PFSK-1 (cell line): ENCODE results near the gene GJC3.

Experiments used
- FOXP2 ChIP-seq: optimal IDR thresholded peaks from 2 replicates; pipeline ENCODE3; 2011; ENCODE audit warnings: borderline replicate concordance, control low read depth, inconsistent platforms; ENCODE audit not compliant: insufficient read depth; ENCODE audit errors: extremely low read length, extremely low read depth
- POLR2AphosphoS5 ChIP-seq: IDR thresholded peaks from 2 replicates; pipeline ENCODE4 v1.6.1; 2012; ENCODE audit warnings: low read depth, mild to moderate bottlenecking, control low read depth, low read length, moderate library complexity
- REST ChIP-seq, 2 experiments: IDR thresholded peaks; 2 replicates each; pipeline versions ENCODE4 v1.6.1 to v1.8.0; 2011 to 2012; ENCODE audit warnings: low read depth in 2 of 2, low read length in 2 of 2, control low read depth in 1 of 2, inconsistent platforms in 1 of 2, mild to moderate bottlenecking in 1 of 2, moderate library complexity in 1 of 2; ENCODE audit not compliant: insufficient read depth in 1 of 2
- SIN3A ChIP-seq: IDR thresholded peaks from 2 replicates; pipeline ENCODE4 v1.6.1; 2012; ENCODE audit warnings: mild to moderate bottlenecking, low read length, moderate library complexity, borderline replicate concordance; ENCODE audit not compliant: insufficient read depth
- TAF1 ChIP-seq: IDR thresholded peaks from 2 replicates; pipeline ENCODE4 v1.6.1; 2012; ENCODE audit warnings: low read length, control low read depth, borderline replicate concordance; ENCODE audit not compliant: insufficient read depth

Gene GJC3

GRCh38 chr7:99926321-99926720 lies 3.1 kb downstream of the GJC3 start:
- no peak for TF ChIP-seq SIN3A
- TF ChIP-seq FOXP2 = no peak
- no peak for TF ChIP-seq REST (IDR thresholded peaks at IDR 0.05; ENCODE audit: insufficient read depth in 1 of 2, low read depth in 2 of 2, low read length in 2 of 2)
- TF ChIP-seq POLR2AphosphoS5 = no peak
- TF ChIP-seq TAF1 = no peak

GRCh38 chr7:99923200-99923599 lies 6.2 kb downstream of the GJC3 start:
- no peak for TF ChIP-seq TAF1
- no peak for TF ChIP-seq FOXP2

GRCh38 chr7:99920149-99920548 lies 9.3 kb downstream of the GJC3 start:
- TF ChIP-seq REST (IDR thresholded peaks at IDR 0.05; ENCODE audit: insufficient read depth in 1 of 2, low read depth in 2 of 2, low read length in 2 of 2) (peak in 1 of 2 experiments; percentile 81; a peak in 2 of 4 replicates), POLR2AphosphoS5 (no peak)

- TF ChIP-seq POLR2AphosphoS5 (no peak), TAF1 (no peak), FOXP2 (no peak), SIN3A (no peak), REST (IDR thresholded peaks at IDR 0.05; ENCODE audit: insufficient read depth in 1 of 2, low read depth in 2 of 2, low read length in 2 of 2) (no peak)
Observed at GRCh38 chr7:99919814-99920112, 9.7 kb downstream of the GJC3 start.

GRCh38 chr7:99918959-99919813 lies 10.2 kb downstream of the GJC3 start, which contains the start of gene TRIM4:
Gene TRIM4, minus strand, starts transcription at chr7:99919530. Its CDS starts 129 bp downstream, at chr7:99919401.
- TF ChIP-seq TAF1 (peak; percentile 54; the same call in 1 of the 2 replicates), REST (IDR thresholded peaks at IDR 0.05; ENCODE audit: insufficient read depth in 1 of 2, low read depth in 2 of 2, low read length in 2 of 2) (no peak), SIN3A (no peak), FOXP2 (peak; percentile 31), POLR2AphosphoS5 (peak; percentile 80)
